ENCODE data around the gene TMEM52. TPM values are rescaled to one million over a fixed set of nuclear protein-coding genes. Genes with fewer than 3 reads are reported as not detected.

TMEM52 gene
- total RNA-seq, 4 donors from 2014 or later, result 1.0 TPM; not detected in 3

DNA sequence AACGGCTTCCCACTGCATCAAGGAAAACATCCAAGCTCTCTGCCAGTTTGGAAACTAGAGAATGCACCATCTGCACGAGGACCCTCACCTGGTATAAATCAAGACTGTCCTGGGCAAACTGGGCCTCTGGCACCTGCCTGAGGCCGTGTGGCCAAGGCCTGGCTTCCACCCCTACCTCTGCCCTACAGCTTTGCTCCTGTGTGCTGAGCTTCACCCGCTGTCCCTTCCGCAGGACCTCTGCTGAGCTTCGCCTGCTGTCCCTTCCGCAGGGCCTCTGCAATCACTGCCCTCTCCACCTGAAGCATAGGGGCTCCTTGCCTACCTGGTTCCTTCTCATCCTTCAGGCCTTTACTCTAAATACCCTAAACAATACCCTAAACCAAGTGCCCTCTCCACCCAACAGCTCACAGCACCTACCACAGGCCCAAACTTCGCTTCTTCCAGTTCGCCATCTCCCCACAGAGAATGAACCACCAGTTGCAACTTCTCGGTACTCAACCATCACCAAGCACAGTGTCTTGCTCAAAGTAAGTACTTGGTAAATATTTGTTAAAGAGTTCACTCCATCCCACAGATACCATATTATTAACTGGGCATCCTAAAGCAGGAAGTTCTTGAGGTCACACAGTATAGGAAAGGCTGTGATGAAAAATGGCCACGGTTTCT lies 46.6 kb downstream of the TMEM52 start:
- TF ChIP-seq, protein P1, sequence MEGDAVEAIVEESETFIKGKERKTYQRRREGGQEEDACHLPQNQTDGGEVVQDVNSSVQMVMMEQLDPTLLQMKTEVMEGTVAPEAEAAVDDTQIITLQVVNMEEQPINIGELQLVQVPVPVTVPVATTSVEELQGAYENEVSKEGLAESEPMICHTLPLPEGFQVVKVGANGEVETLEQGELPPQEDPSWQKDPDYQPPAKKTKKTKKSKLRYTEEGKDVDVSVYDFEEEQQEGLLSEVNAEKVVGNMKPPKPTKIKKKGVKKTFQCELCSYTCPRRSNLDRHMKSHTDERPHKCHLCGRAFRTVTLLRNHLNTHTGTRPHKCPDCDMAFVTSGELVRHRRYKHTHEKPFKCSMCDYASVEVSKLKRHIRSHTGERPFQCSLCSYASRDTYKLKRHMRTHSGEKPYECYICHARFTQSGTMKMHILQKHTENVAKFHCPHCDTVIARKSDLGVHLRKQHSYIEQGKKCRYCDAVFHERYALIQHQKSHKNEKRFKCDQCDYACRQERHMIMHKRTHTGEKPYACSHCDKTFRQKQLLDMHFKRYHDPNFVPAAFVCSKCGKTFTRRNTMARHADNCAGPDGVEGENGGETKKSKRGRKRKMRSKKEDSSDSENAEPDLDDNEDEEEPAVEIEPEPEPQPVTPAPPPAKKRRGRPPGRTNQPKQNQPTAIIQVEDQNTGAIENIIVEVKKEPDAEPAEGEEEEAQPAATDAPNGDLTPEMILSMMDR (IDR thresholded peaks at IDR 0.05), result no peak
- TF ChIP-seq EP300 (IDR thresholded peaks at IDR 0.05) (no peak), POLR2A (IDR thresholded peaks at IDR 0.05) (no peak)
- no peak for DNase-seq (ENCODE audit: low spot score in 2 of 2)
- H3K27me3 ChIP-seq, result no peaks in the 10 kb centered on the region
- no peak overlapping the region for H3K27ac ChIP-seq
- peaks cover 0 to 24% (median 0%) of the 10 kb centered on the region in 3 donors for H3K36me3 ChIP-seq
- H3K4me1 ChIP-seq, result peaks cover 0 to 75% (median 28%) of the 10 kb centered on the region in 4 donors
- no peaks in the 10 kb centered on the region for H3K9me3 ChIP-seq
- 82 to 83% methylated on average over 11 of the region's 11 CpGs for WGBS, 2 donors
- no peak overlapping the region for H3K4me3 ChIP-seq

DNA sequence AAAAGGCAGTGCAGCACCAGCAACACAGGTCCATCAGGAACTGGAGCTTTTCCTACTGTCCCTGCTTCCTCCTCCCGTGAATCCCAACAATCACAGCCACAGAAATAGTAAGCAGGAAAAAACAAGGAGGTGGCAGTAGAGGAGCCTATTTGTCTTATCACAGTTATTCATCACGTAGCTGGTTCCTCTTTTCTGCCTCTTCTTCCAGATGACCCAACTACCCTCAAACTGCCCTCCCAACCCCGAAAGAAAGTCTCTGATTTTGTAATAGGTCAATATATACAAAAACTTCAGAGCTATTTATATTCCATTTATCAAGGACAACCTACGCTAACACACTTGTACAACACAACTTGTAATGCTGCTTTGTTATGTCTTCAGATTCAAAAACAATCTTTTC lies 49.6 kb downstream of the TMEM52 start:
- TF ChIP-seq EP300 (IDR thresholded peaks at IDR 0.05), result no peak
- TF ChIP-seq, protein P1 (IDR thresholded peaks at IDR 0.05), result no peak
- no peak for TF ChIP-seq POLR2A (IDR thresholded peaks at IDR 0.05)
- Histone ChIP-seq H3K36me3 (peaks cover 0 to 13% (median 0%) of the 10 kb centered on the region in 3 donors), H3K9me3 (no peaks in the 10 kb centered on the region), H3K27me3 (no peaks in the 10 kb centered on the region), H3K4me1 (peaks cover 0 to 74% (median 22%) of the 10 kb centered on the region in 4 donors), H3K27ac (no peak overlapping the region), H3K4me3 (no peak overlapping the region)
- DNase-seq (ENCODE audit: low spot score in 2 of 2), result no peak
- 54 to 61% methylated on average over 4 of the region's 4 CpGs for WGBS, 2 donors

Other genes starting within 250 kb of the TMEM52 start
- gene SLC35E2B, start 226.5 kb downstream of the TMEM52 start, total RNA-seq, result 10 to 100 TPM; 38.2 to 67.8 (median 46.1) TPM
- 10 to 100 TPM; 36.1 to 71.1 (median 54.6) TPM for gene CDK11A, start 194.9 kb downstream of the TMEM52 start, total RNA-seq
- gene NADK, start 140.8 kb downstream of the TMEM52 start, total RNA-seq, result 100 to 1,000 TPM; 111 to 145 (median 119) TPM
- 100 to 1,000 TPM; 150 to 191 (median 159) TPM for gene GNB1, start 28.2 kb downstream of the TMEM52 start, total RNA-seq
- under 1 TPM in 2 of 4 donors, not detected in 2; 0.42 to 0.78 TPM for gene CALML6, start 4.0 kb downstream of the TMEM52 start, total RNA-seq
- not detected for gene CFAP74, start 84.5 kb upstream of the TMEM52 start, total RNA-seq
- gene GABRD, start 100.1 kb upstream of the TMEM52 start, total RNA-seq, result 1 to 10 TPM in 1 of 4 donors, not detected in 3; 1.0 TPM
- gene PRKCZ, start 131.1 kb upstream of the TMEM52 start, total RNA-seq, result 1 to 10 TPM; 2.0 to 3.9 (median 2.8) TPM